A673 (cell line): ENCODE data around the gene HID1.

Experiments
- EZH2 ChIP-seq: fragments of 200-600 bp; sonication (generic); IDR thresholded peaks from 2 replicates; pipeline ENCODE4 v1.6.1; 2017; ENCODE audit warnings: borderline replicate concordance, low read depth, mild to moderate bottlenecking, mixed read lengths, antibody characterized with exemption, low read length; ENCODE audit not compliant: poor library complexity, severe bottlenecking
- TF ChIP-seq, protein P1 (sequence below): fragments of 300-800, 200-600 bp; sonication (generic); conservative IDR thresholded peaks from 2 replicates; pipeline ENCODE4 v1.5.1; 2017; ENCODE audit warnings: low read depth, mild to moderate bottlenecking, antibody characterized with exemption, low read length, moderate library complexity, mixed read lengths

DNA sequence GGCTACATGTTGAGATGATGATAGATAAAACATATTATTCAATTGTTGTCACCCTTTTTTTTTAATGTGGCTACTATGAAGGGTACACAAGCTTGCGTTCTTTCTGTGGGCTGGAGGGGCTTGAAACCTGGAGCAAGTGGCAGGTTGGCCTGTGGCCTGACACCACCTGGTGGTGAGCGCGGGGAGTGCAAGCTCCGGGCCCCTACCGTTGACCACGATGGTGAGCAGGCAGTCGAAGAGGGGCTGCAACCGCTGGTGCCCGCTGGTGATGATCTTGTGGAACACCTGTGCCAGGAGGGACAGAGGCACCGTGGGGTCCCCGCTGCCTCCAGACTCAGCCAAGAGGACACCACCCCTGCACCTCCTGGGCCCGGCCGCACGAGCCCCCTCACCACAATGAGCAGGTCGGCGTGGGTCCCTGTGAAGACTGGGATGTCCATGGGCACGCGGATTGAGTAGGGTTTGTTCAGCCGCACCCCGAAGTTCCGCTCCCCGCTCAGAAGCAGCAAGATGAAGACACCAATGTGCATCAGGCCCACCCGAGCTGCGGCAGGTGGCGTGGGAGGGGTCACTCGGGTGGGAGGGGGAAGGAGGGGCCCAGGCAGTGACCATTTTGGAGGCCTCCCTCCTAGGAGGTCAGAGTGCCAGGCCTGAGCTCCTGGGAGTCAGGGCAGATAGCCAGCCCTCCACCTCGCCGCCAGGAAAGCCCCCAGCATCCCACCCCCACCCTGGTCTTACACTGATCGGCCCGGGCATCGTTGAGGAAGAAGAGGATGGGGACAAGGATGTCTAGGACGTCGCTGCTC is 14.4 kb downstream of the HID1 start:
- TF ChIP-seq, protein P1, sequence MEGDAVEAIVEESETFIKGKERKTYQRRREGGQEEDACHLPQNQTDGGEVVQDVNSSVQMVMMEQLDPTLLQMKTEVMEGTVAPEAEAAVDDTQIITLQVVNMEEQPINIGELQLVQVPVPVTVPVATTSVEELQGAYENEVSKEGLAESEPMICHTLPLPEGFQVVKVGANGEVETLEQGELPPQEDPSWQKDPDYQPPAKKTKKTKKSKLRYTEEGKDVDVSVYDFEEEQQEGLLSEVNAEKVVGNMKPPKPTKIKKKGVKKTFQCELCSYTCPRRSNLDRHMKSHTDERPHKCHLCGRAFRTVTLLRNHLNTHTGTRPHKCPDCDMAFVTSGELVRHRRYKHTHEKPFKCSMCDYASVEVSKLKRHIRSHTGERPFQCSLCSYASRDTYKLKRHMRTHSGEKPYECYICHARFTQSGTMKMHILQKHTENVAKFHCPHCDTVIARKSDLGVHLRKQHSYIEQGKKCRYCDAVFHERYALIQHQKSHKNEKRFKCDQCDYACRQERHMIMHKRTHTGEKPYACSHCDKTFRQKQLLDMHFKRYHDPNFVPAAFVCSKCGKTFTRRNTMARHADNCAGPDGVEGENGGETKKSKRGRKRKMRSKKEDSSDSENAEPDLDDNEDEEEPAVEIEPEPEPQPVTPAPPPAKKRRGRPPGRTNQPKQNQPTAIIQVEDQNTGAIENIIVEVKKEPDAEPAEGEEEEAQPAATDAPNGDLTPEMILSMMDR = peak; percentile 93
- no peak for TF ChIP-seq EZH2
